IMR-90 (cell line): ENCODE results near the gene OPCML. TPM values are rescaled to one million over a fixed set of nuclear protein-coding genes. Genes with fewer than 3 reads are reported as not detected.

Source experiments
- ATAC-seq: fragments of 200-7000 bp; cut with Tn5 transposase; 2 replicates; pipeline ENCODE4 v1.9.1; 2020; ENCODE audit warnings: low read depth, mild to moderate bottlenecking, moderate library complexity
- BruUV-seq: library from RNA; stranded (reverse); fragments of 400-500 nt; replicated peaks from 2 replicates; lab custom pipeline; 2021; lab: Mats Ljungman, UMichigan
- CTCF ChIA-PET: fragments of 300-600 bp; formaldehyde crosslinking; extraction: SDS; loops from one replicate; lab custom pipeline; 2021; ENCODE audit warnings: antibody characterized with exemption; lab: Yijun Ruan, JAX
- POLR2A ChIA-PET: fragments of 300-600 bp; sonication (Branson Sonifier 250); formaldehyde crosslinking; loops from one replicate; lab custom pipeline; 2022; ENCODE audit warnings: antibody characterized with exemption; ENCODE audit not compliant: unreplicated experiment; lab: Charles Lee
- DNase-seq: peaks from one replicate; pipeline ENCODE4 v3.0.0; 2013
- H2AFZ ChIP-seq: replicated peaks from 2 replicates; pipeline ENCODE3; 2013; ENCODE audit warnings: low read length, mild to moderate bottlenecking; ENCODE audit not compliant: poor library complexity
- H2AK5ac ChIP-seq: 2 replicates; pipeline ENCODE4 v1.6.1; 2013; ENCODE audit warnings: low read depth, low read length, inconsistent platforms
- H2AK9ac ChIP-seq: replicated peaks from 2 replicates; pipeline ENCODE3; 2013; ENCODE audit warnings: mild to moderate bottlenecking, low read depth, low read length, moderate library complexity; ENCODE audit not compliant: poor library complexity
- H2BK120ac ChIP-seq: 2 replicates; pipeline ENCODE4 v1.6.1; 2013; ENCODE audit warnings: low read depth, low read length, inconsistent platforms
- H2BK15ac ChIP-seq: 3 replicates; pipeline ENCODE4 v1.6.1; 2013; ENCODE audit warnings: low read depth, low read length, inconsistent platforms
- H2BK20ac ChIP-seq: 2 replicates; pipeline ENCODE4 v1.6.1; 2013; ENCODE audit warnings: low read depth, mild to moderate bottlenecking, inconsistent platforms, low read length, moderate library complexity
- H2BK5ac ChIP-seq: 2 replicates; pipeline ENCODE4 v1.6.1; 2013; ENCODE audit warnings: mild to moderate bottlenecking, low read depth, low read length, inconsistent platforms; ENCODE audit not compliant: poor library complexity, severe bottlenecking
- H3K14ac ChIP-seq: replicated peaks from 2 replicates; pipeline ENCODE4 v1.6.1; 2013; ENCODE audit warnings: low read depth, low read length, inconsistent platforms
- H3K18ac ChIP-seq: 2 replicates; pipeline ENCODE4 v1.6.1; 2013; ENCODE audit warnings: low read depth, low read length, control low read depth
- H3K23ac ChIP-seq: 2 replicates; pipeline ENCODE4 v1.6.1; 2013; ENCODE audit warnings: low read depth, low read length, inconsistent platforms
- H3K27ac ChIP-seq: 2 replicates; pipeline ENCODE4 v1.5.1; 2013; ENCODE audit warnings: mild to moderate bottlenecking, control low read depth, low read length; ENCODE audit not compliant: insufficient read depth
- H3K27me3 ChIP-seq: 2 replicates; pipeline ENCODE4 v1.6.1; 2013; ENCODE audit warnings: low read length; ENCODE audit not compliant: control insufficient read depth, insufficient read depth
- H3K36me3 ChIP-seq: 2 replicates; pipeline ENCODE4 v1.6.1; 2013; ENCODE audit warnings: low read length, mixed read lengths; ENCODE audit not compliant: control insufficient read depth, insufficient read depth
- H3K4ac ChIP-seq: 2 replicates; pipeline ENCODE4 v1.6.1; 2013; ENCODE audit warnings: low read depth, low read length, inconsistent platforms
- H3K4me1 ChIP-seq: 2 replicates; pipeline ENCODE4 v1.6.1; 2013; ENCODE audit warnings: low read length, mixed read lengths; ENCODE audit not compliant: control insufficient read depth, insufficient read depth
- H3K4me2 ChIP-seq: 2 replicates; pipeline ENCODE4 v1.6.1; 2013; ENCODE audit warnings: low read depth, mild to moderate bottlenecking, control low read depth, low read length, moderate library complexity
- H3K4me3 ChIP-seq: 2 replicates; pipeline ENCODE4 v1.5.1; 2013; ENCODE audit warnings: low read depth, mild to moderate bottlenecking, control low read depth, low read length, moderate library complexity; ENCODE audit not compliant: insufficient read depth
- H3K56ac ChIP-seq: 2 replicates; pipeline ENCODE4 v1.6.1; 2013; ENCODE audit warnings: low read length, inconsistent platforms; ENCODE audit not compliant: insufficient read depth; ENCODE audit errors: extremely low read depth
- H3K79me1 ChIP-seq, 2 experiments: 2 replicates each; pipeline ENCODE4 v1.6.1; 2013; ENCODE audit warnings: low read length in 2 of 2, inconsistent platforms in 1 of 2, low read depth in 1 of 2
- H3K9ac ChIP-seq: 2 replicates; pipeline ENCODE4 v1.6.1; 2013; ENCODE audit warnings: low read depth, low read length, control low read depth
- H3K9me1 ChIP-seq: 2 replicates; pipeline ENCODE4 v1.6.1; 2013; ENCODE audit warnings: low read length, inconsistent platforms; ENCODE audit not compliant: insufficient read depth
- H3K9me3 ChIP-seq: 2 replicates; pipeline ENCODE4 v1.6.1; 2013; ENCODE audit warnings: low read length; ENCODE audit not compliant: control insufficient read depth, insufficient read depth
- H4K20me1 ChIP-seq: 2 replicates; pipeline ENCODE4 v1.6.1; 2013; ENCODE audit warnings: low read length, inconsistent platforms; ENCODE audit not compliant: insufficient read depth
- H4K5ac ChIP-seq: 2 replicates; pipeline ENCODE4 v1.6.1; 2013; ENCODE audit warnings: mild to moderate bottlenecking, low read depth, low read length, control low read depth
- H4K8ac ChIP-seq, 2 experiments: 2 replicates each; pipeline ENCODE4 v1.6.1; 2013; ENCODE audit warnings: low read depth in 2 of 2, low read length in 2 of 2, control low read depth in 1 of 2, inconsistent platforms in 1 of 2
- H4K91ac ChIP-seq: 2 replicates; pipeline ENCODE4 v1.6.1; 2013; ENCODE audit warnings: low read depth, low read length, inconsistent platforms; ENCODE audit not compliant: insufficient read depth
- MXI1 ChIP-seq: IDR thresholded peaks from 2 replicates; pipeline ENCODE4 v1.6.1; 2012; ENCODE audit warnings: low read depth, mild to moderate bottlenecking, low read length, moderate library complexity, borderline replicate concordance
- WGBS, 2 experiments: methylation state at CpG; one replicate each; pipeline versions ENCODE4 v1.1.5 to v1.1.7; 2013; ENCODE audit warnings: missing lambda C conversion rate in 2 of 2; ENCODE audit not compliant: insufficient read length in 1 of 2; ENCODE audit errors: extremely low coverage in 2 of 2; 5-methylcytosine and 5-hydroxymethylcytosine counted together
- dilution Hi-C: fragments of 300-500 bp; cut with HindIII; formaldehyde crosslinking; loops from one replicate; pipeline ENCODE4 v1.14.3; 2018; ENCODE audit warnings: low sequenced_read_pairs; ENCODE audit not compliant: unreplicated experiment
- in situ Hi-C: fragments of 300-500 bp; cut with MboI; formaldehyde crosslinking; loops from 3 replicates; pipeline ENCODE4 v1.14.3; 2019; ENCODE audit warnings: low sequenced_read_pairs, inconsistent platforms, mixed read lengths
- intact Hi-C: fragments of 100-400 bp; cut with micrococcal nuclease; formaldehyde crosslinking; loops from 2 replicates; pipeline ENCODE4 v1.10.0; 2022
- polyA plus RNA-seq, 3 experiments: library from polyadenylated mRNA; depleted of rRNA; stranded (reverse); fragments of >200 nt; gene quantifications; 2 replicates each; pipeline ENCODE4 v1.2.3, GENCODE V29; 2012; ENCODE audit warnings: low replicate concordance in 1 of 3
- total RNA-seq: library from RNA; depleted of rRNA; stranded (reverse); fragments of >200 nt; gene quantifications from 2 replicates; pipeline ENCODE4 v1.2.3, GENCODE V29; 2012

OPCML gene
- total and polyA plus RNA-seq, 2 of the 4 experiments (the other 2 are of a cell fraction), result under 0.01 to 2.6 TPM

- Histone ChIP-seq H3K9ac (no peak overlapping the region), H3K9me3 (no peaks in the 10 kb centered on the region), H2BK5ac (no peak overlapping the region), H4K91ac (no peak overlapping the region), H3K56ac (no peak overlapping the region), H3K18ac (no peak overlapping the region), H4K20me1 (no peaks in the 10 kb centered on the region), H3K4me1 (no peaks in the 10 kb centered on the region), H2AK9ac (no peak overlapping the region), H3K79me1 (no peaks in the 10 kb centered on the region), H3K9me1 (no peaks in the 10 kb centered on the region), H2BK120ac (no peak overlapping the region), H3K4me3 (no peak overlapping the region), H2AK5ac (no peak overlapping the region), H2AFZ (no peak overlapping the region), H3K4ac (no peak overlapping the region), H3K36me3 (no peaks in the 10 kb centered on the region), H4K5ac (no peak overlapping the region), H3K27ac (no peak overlapping the region), H3K23ac (no peak overlapping the region), H2BK20ac (no peak overlapping the region), H3K14ac (no peak overlapping the region), H2BK15ac (no peak overlapping the region), H3K4me2 (no peak overlapping the region), H3K27me3 (peaks cover 2% of the 10 kb centered on the region; the same call in 1 of the 2 replicates), H4K8ac (no peak overlapping the region)
- BruUV-seq, result no TSS peak
- ChIA-PET POLR2A (no interaction called here), CTCF (no interaction called here)
- intact Hi-C loops, result no loop called here
- no peak for TF ChIP-seq MXI1
- in situ Hi-C loops, result no loop called here
- ATAC-seq, result no peak
- dilution Hi-C loops, result no loop called here
- DNase-seq, result no peak
- WGBS, 2 experiments, result no CpG with 5 or more reads among the region's 2 CpGs
These were observed 758.5 kb downstream of the OPCML start for GRCh38 chr11:132773751-132774150.
